ENCODE data around the gene DNASE1L2.
A peak's percentile ranks its signal among the peaks of the same experiment; 100 is the strongest.

DNASE1L2 gene

DNA sequence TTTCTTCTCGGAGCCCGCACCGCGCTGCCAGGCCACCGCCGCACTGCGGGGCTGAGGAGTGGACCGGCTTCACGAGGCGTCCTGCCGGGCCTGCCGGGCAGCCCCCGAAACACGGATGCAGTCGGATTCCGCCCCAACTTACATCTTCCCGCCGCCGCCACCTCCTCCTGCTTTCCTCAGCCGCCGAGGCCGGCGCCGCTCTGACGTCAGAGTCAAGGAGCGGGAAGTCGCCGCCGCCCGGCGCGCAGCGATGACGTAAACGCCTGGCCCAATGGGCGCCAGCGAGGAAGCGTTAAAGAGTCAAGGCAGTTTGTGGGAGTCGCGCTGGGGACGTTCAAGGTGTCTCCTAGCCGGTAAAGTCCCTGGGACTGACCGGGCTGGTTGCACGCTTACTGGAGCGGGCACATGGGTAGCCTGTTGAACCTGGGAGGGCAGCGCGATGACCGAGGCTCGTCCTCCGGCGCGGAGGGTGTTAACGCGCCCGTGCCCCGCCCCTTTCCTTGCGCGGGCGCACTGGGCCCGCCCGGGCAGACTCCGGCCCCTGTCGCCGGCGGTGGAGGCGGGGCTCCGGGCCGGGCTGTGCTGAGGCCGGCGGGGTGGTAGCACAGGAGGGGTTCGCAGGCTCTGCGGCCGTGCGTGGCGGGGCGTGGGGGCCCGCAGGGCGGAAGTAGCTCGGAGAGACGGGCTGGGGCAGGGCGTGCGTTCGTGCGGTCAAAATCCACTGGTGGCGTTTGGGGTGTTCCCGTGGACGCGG, 31.8 kb downstream of the DNASE1L2 start, which contains the start of gene RNPS1 (continued):
- TF ChIP-seq, protein P1, sequence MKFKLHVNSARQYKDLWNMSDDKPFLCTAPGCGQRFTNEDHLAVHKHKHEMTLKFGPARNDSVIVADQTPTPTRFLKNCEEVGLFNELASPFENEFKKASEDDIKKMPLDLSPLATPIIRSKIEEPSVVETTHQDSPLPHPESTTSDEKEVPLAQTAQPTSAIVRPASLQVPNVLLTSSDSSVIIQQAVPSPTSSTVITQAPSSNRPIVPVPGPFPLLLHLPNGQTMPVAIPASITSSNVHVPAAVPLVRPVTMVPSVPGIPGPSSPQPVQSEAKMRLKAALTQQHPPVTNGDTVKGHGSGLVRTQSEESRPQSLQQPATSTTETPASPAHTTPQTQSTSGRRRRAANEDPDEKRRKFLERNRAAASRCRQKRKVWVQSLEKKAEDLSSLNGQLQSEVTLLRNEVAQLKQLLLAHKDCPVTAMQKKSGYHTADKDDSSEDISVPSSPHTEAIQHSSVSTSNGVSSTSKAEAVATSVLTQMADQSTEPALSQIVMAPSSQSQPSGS (tag by site-specific recombination; IDR thresholded peaks at IDR 0.05; ENCODE audit: low read depth) = peak; percentile 100
- TF ChIP-seq SCRT1 (tag by site-specific recombination; IDR thresholded peaks at IDR 0.05; ENCODE audit: borderline replicate concordance) (peak; percentile 82; the same call in 1 of the 2 replicates), MEIS1 (CRISPR knock-in tag; IDR thresholded peaks at IDR 0.05; ENCODE audit: borderline replicate concordance) (no peak), HOXC10 (CRISPR knock-in tag; IDR thresholded peaks at IDR 0.05) (no peak), ZBTB20 (tag by site-specific recombination; IDR thresholded peaks at IDR 0.05) (peak; percentile 92), ZNF366 (tag by site-specific recombination; conservative IDR thresholded peaks at IDR 0.05) (peak; percentile 94), ZNF560 (tag by site-specific recombination; IDR thresholded peaks at IDR 0.05; ENCODE audit: borderline replicate concordance) (0 out of 2 replicates have a peak, but pooled peaks have one; percentile 33), ZNF214 (tag by site-specific recombination; IDR thresholded peaks at IDR 0.05; ENCODE audit: borderline replicate concordance) (no peak), ZBTB21 (tag by site-specific recombination; IDR thresholded peaks at IDR 0.05) (peak; percentile 99), ZNF433 (tag by site-specific recombination; IDR thresholded peaks at IDR 0.05; ENCODE audit: low read depth) (no peak), ZNF658 (tag by site-specific recombination; IDR thresholded peaks at IDR 0.05) (no peak), ZNF530 (tag by site-specific recombination; IDR thresholded peaks at IDR 0.05; ENCODE audit: low read depth) (no peak), ZNF2 (tag by site-specific recombination; IDR thresholded peaks at IDR 0.05) (peak; percentile 95), ZNF791 (tag by site-specific recombination; IDR thresholded peaks at IDR 0.05) (no peak), ZBTB48 (tag by site-specific recombination; IDR thresholded peaks at IDR 0.05) (no peak), ZFP69B (tag by site-specific recombination; IDR thresholded peaks at IDR 0.05) (peak; percentile 94), ZNF529 (tag by site-specific recombination; IDR thresholded peaks at IDR 0.05; ENCODE audit: insufficient replicate concordance) (no peak), ZIC2 (tag by site-specific recombination; IDR thresholded peaks at IDR 0.05) (peak; percentile 35), ZNF155 (tag by site-specific recombination; IDR thresholded peaks at IDR 0.05) (no peak), ZEB2 (tag by site-specific recombination; IDR thresholded peaks at IDR 0.05) (peak; percentile 95), RBAK (tag by site-specific recombination; IDR thresholded peaks at IDR 0.05) (no peak), ZNF549 (tag by site-specific recombination; IDR thresholded peaks at IDR 0.05) (no peak)
- TF ChIP-seq, protein P2, sequence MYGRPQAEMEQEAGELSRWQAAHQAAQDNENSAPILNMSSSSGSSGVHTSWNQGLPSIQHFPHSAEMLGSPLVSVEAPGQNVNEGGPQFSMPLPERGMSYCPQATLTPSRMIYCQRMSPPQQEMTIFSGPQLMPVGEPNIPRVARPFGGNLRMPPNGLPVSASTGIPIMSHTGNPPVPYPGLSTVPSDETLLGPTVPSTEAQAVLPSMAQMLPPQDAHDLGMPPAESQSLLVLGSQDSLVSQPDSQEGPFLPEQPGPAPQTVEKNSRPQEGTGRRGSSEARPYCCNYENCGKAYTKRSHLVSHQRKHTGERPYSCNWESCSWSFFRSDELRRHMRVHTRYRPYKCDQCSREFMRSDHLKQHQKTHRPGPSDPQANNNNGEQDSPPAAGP (tag by site-specific recombination; IDR thresholded peaks at IDR 0.05) = peak; percentile 98
- TF ChIP-seq, protein P3, sequence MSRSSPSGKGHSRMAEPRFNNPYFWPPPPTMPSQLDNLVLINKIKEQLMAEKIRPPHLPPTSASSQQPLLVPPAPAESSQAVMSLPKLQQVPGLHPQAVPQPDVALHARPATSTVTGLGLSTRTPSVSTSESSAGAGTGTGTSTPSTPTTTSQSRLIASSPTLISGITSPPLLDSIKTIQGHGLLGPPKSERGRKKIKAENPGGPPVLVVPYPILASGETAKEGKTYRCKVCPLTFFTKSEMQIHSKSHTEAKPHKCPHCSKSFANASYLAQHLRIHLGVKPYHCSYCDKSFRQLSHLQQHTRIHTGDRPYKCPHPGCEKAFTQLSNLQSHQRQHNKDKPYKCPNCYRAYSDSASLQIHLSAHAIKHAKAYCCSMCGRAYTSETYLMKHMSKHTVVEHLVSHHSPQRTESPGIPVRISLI (tag by site-specific recombination; IDR thresholded peaks at IDR 0.05) = no peak
- TF ChIP-seq, protein P4, sequence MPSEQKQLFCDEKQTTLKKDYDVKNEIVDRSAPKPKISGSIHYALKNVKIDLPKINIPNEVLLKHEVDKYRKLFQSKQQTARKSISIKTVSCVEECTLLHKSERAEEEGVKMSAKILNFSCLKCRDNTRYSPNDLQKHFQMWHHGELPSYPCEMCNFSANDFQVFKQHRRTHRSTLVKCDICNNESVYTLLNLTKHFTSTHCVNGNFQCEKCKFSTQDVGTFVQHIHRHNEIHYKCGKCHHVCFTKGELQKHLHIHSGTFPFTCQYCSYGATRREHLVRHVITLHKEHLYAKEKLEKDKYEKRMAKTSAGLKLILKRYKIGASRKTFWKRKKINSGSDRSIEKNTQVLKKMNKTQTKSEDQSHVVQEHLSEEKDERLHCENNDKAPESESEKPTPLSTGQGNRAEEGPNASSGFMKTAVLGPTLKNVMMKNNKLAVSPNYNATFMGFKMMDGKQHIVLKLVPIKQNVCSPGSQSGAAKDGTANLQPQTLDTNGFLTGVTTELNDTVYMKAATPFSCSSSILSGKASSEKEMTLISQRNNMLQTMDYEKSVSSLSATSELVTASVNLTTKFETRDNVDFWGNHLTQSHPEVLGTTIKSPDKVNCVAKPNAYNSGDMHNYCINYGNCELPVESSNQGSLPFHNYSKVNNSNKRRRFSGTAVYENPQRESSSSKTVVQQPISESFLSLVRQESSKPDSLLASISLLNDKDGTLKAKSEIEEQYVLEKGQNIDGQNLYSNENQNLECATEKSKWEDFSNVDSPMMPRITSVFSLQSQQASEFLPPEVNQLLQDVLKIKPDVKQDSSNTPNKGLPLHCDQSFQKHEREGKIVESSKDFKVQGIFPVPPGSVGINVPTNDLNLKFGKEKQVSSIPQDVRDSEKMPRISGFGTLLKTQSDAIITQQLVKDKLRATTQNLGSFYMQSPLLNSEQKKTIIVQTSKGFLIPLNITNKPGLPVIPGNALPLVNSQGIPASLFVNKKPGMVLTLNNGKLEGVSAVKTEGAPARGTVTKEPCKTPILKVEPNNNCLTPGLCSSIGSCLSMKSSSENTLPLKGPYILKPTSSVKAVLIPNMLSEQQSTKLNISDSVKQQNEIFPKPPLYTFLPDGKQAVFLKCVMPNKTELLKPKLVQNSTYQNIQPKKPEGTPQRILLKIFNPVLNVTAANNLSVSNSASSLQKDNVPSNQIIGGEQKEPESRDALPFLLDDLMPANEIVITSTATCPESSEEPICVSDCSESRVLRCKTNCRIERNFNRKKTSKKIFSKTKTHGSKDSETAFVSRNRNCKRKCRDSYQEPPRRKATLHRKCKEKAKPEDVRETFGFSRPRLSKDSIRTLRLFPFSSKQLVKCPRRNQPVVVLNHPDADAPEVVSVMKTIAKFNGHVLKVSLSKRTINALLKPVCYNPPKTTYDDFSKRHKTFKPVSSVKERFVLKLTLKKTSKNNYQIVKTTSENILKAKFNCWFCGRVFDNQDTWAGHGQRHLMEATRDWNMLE (tag by site-specific recombination; conservative IDR thresholded peaks at IDR 0.05; ENCODE audit: low read depth) = peak; percentile 40; the same call in 1 of the 2 replicates
- TF ChIP-seq, protein P5, sequence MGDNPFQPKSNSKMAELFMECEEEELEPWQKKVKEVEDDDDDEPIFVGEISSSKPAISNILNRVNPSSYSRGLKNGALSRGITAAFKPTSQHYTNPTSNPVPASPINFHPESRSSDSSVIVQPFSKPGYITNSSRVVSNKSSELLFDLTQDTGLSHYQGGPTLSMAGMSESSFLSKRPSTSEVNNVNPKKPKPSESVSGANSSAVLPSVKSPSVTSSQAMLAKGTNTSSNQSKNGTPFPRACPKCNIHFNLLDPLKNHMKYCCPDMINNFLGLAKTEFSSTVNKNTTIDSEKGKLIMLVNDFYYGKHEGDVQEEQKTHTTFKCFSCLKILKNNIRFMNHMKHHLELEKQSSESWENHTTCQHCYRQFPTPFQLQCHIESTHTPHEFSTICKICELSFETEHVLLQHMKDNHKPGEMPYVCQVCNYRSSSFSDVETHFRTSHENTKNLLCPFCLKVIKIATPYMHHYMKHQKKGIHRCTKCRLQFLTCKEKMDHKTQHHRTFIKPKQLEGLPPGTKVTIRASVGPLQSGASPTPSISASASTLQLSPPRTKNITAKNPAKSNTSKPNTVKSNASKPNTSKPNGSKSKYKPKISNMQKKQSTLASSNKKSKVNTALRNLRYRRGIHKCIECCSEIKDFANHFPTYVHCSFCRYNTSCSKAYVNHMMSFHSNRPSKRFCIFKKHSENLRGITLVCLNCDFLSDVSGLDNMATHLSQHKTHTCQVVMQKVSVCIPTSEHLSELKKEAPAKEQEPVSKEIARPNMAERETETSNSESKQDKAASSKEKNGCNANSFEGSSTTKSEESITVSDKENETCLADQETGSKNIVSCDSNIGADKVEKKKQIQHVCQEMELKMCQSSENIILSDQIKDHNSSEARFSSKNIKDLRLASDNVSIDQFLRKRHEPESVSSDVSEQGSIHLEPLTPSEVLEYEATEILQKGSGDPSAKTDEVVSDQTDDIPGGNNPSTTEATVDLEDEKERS (tag by site-specific recombination; IDR thresholded peaks at IDR 0.05) = no peak

Measured in HEK293 (cell line).